ENCODE results near the gene EXOSC9. TPM values are rescaled to one million over a fixed set of nuclear protein-coding genes. Genes with fewer than 3 reads are reported as not detected.
A peak's percentile ranks its signal among the peaks of the same experiment; 100 is the strongest.

Gene EXOSC9
- polyA plus RNA-seq, 1 of the 3 experiments (the other 2 are of a cell fraction): 38.8 TPM

DNA sequence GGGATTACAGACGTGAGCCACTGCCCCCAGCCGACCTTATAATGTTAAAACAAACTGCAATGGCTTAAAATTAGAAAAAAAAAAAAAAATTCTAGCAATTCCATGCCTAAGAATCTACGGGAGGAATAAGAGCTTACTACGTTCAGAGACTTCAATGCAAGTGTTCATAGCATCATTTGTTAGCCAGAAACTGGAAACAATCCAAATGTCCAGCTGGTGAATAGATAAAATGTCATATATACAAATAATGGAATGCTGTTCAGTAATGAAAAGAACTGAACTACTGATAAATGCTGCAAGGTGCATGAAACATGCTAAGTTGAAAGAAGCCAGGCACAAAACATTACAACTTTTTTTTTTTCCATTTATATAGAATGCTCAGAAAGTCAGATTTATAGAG lies 5.3 kb downstream of the EXOSC9 start:
- CTCF ChIA-PET: interaction anchor here (0.6 kb wide), 1 partner anchor 53 kb away, joined by 3 read pairs; no protein-coding TSS in a partner anchor
- no peaks in the 10 kb centered on the region for H4K20me1 ChIP-seq (ENCODE audit: insufficient read depth)
- H3K4me3 ChIP-seq (ENCODE audit: low read depth in 2 of 2, low read length in 1 of 2): no peak overlapping the region
- no peak for DNase-seq
- peaks cover 0 to 4% of the 10 kb centered on the region in 2 experiments; a peak in 2 of 4 replicates for H3K4me1 ChIP-seq (ENCODE audit: control insufficient read depth in 1 of 2, insufficient read depth in 2 of 2, low read depth in 1 of 2, low read length in 1 of 2)
- H2AFZ ChIP-seq (ENCODE audit: low read depth): no peak overlapping the region
- peaks cover 67% of the 10 kb centered on the region for H3K79me2 ChIP-seq (ENCODE audit: insufficient read depth)
- H3K9ac ChIP-seq: no peak overlapping the region
- H3F3A ChIP-seq (replicated peaks; ENCODE audit: insufficient read depth): peaks cover 26% of the 10 kb centered on the region
- no peaks in the 10 kb centered on the region for H3K9me2 ChIP-seq
- POLR2A ChIA-PET: no interaction called here
- peaks cover 53 to 89% of the 10 kb centered on the region in 2 experiments for H3K36me3 ChIP-seq (replicated peaks in 1 of 2; ENCODE audit: control insufficient read depth in 1 of 2, insufficient read depth in 2 of 2, low read length in 1 of 2)
- no peak overlapping the region for H3K27ac ChIP-seq (ENCODE audit: low read depth in 2 of 2, low read length in 1 of 2)
- no peak for TF ChIP-seq EP300 (IDR thresholded peaks at IDR 0.05; ENCODE audit: borderline replicate concordance in 1 of 2, low read depth in 1 of 2, low read length in 1 of 2)
- no peak for TF ChIP-seq SIN3A (IDR thresholded peaks at IDR 0.05; ENCODE audit: borderline replicate concordance, low read depth, low read length)
- TF ChIP-seq FOXM1 (IDR thresholded peaks at IDR 0.05; ENCODE audit: low read depth): no peak
- TF ChIP-seq EZH2phosphoT487 (IDR thresholded peaks at IDR 0.05; ENCODE audit: borderline replicate concordance, low read depth): no peak
- TF ChIP-seq SMC3 (IDR thresholded peaks at IDR 0.05; ENCODE audit: low read depth, low read length): no peak
- no peak for TF ChIP-seq MXI1 (IDR thresholded peaks at IDR 0.05; ENCODE audit: low read depth, low read length)
- no peak for TF ChIP-seq ELF1 (IDR thresholded peaks at IDR 0.05)
- no peak for TF ChIP-seq REST (IDR thresholded peaks at IDR 0.05; ENCODE audit: low read depth, low read length)
- no peak for TF ChIP-seq NRF1 (IDR thresholded peaks at IDR 0.05; ENCODE audit: low read depth, low read length)
- TF ChIP-seq MEF2A (IDR thresholded peaks at IDR 0.05; ENCODE audit: borderline replicate concordance, low read depth): no peak
- no peak for TF ChIP-seq RAD21 (IDR thresholded peaks at IDR 0.05; ENCODE audit: low read length)
- TF ChIP-seq, protein P1, sequence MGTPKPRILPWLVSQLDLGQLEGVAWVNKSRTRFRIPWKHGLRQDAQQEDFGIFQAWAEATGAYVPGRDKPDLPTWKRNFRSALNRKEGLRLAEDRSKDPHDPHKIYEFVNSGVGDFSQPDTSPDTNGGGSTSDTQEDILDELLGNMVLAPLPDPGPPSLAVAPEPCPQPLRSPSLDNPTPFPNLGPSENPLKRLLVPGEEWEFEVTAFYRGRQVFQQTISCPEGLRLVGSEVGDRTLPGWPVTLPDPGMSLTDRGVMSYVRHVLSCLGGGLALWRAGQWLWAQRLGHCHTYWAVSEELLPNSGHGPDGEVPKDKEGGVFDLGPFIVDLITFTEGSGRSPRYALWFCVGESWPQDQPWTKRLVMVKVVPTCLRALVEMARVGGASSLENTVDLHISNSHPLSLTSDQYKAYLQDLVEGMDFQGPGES (IDR thresholded peaks at IDR 0.05; ENCODE audit: low read depth, low read length): no peak
- no peak overlapping the region for H3K4me2 ChIP-seq
- H3K9me3 ChIP-seq: no peaks in the 10 kb centered on the region
- 90% methylated on average over 4 of the region's 4 CpGs for WGBS (ENCODE audit: low lambda C conversion rate)
- H3K27me3 ChIP-seq (ENCODE audit: insufficient read depth): no peaks in the 10 kb centered on the region

DNA sequence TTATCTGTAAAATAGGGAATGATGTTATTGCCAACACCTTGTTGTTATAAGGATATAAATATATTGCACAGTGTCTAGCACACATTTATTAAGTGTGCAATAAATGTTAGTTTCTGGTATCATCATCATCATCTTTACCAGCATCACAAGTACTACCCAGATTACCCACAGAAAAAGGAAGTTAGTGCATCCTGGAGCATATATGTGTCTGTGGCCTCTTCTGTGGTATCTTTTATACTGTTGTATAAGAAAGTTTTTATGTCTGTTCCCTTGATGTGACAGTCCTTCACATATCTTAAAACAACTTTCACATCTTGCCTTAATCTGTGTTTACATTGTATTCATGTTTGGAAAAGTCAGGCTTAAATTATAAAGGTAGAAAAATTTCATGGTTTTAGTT lies 10.0 kb downstream of the EXOSC9 start:
- H3K9me2 ChIP-seq: no peaks in the 10 kb centered on the region
- no peaks in the 10 kb centered on the region for H3K27me3 ChIP-seq (ENCODE audit: insufficient read depth)
- CTCF ChIA-PET: interaction anchor here (1.4 kb wide), 1 partner anchor 9 kb away, joined by 4 read pairs; no protein-coding TSS in a partner anchor
- H3K79me2 ChIP-seq (ENCODE audit: insufficient read depth): peaks cover 39% of the 10 kb centered on the region
- no peak overlapping the region for H2AFZ ChIP-seq (ENCODE audit: low read depth)
- H4K20me1 ChIP-seq (ENCODE audit: insufficient read depth): no peaks in the 10 kb centered on the region
- peaks cover 67% of the 10 kb centered on the region for H3F3A ChIP-seq (replicated peaks; ENCODE audit: insufficient read depth)
- no peak for DNase-seq
- POLR2A ChIA-PET: no interaction called here
- H3K27ac ChIP-seq (ENCODE audit: low read depth in 2 of 2, low read length in 1 of 2): peak overlapping the region in 1 of 2 experiments; percentile 14; a peak in 1 of 4 replicates
- H3K4me1 ChIP-seq (ENCODE audit: control insufficient read depth in 1 of 2, insufficient read depth in 2 of 2, low read depth in 1 of 2, low read length in 1 of 2): peaks cover 0 to 9% of the 10 kb centered on the region in 2 experiments; a peak in 2 of 4 replicates
- no peak overlapping the region for H3K4me3 ChIP-seq (ENCODE audit: low read depth in 2 of 2, low read length in 1 of 2)
- peaks cover 67 to 93% of the 10 kb centered on the region in 2 experiments for H3K36me3 ChIP-seq (replicated peaks in 1 of 2; ENCODE audit: control insufficient read depth in 1 of 2, insufficient read depth in 2 of 2, low read length in 1 of 2)
- no peak overlapping the region for H3K9ac ChIP-seq
- H3K9me3 ChIP-seq: no peaks in the 10 kb centered on the region
- no peak overlapping the region for H3K4me2 ChIP-seq
- TF ChIP-seq FOXM1 (IDR thresholded peaks at IDR 0.05; ENCODE audit: low read depth): no peak
- TF ChIP-seq USF1 (IDR thresholded peaks at IDR 0.05; ENCODE audit: borderline replicate concordance, low read depth): no peak
- no peak for TF ChIP-seq USF2 (IDR thresholded peaks at IDR 0.05; ENCODE audit: borderline replicate concordance, low read depth, low read length)
- TF ChIP-seq, protein P2, sequence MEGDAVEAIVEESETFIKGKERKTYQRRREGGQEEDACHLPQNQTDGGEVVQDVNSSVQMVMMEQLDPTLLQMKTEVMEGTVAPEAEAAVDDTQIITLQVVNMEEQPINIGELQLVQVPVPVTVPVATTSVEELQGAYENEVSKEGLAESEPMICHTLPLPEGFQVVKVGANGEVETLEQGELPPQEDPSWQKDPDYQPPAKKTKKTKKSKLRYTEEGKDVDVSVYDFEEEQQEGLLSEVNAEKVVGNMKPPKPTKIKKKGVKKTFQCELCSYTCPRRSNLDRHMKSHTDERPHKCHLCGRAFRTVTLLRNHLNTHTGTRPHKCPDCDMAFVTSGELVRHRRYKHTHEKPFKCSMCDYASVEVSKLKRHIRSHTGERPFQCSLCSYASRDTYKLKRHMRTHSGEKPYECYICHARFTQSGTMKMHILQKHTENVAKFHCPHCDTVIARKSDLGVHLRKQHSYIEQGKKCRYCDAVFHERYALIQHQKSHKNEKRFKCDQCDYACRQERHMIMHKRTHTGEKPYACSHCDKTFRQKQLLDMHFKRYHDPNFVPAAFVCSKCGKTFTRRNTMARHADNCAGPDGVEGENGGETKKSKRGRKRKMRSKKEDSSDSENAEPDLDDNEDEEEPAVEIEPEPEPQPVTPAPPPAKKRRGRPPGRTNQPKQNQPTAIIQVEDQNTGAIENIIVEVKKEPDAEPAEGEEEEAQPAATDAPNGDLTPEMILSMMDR (IDR thresholded peaks at IDR 0.05): no peak
- TF ChIP-seq JUND (IDR thresholded peaks at IDR 0.05): no peak
- TF ChIP-seq EP300 (IDR thresholded peaks at IDR 0.05; ENCODE audit: borderline replicate concordance in 1 of 2, low read depth in 1 of 2, low read length in 1 of 2): no peak
